Measurements from ENCODE around the gene MRPS31.

The MRPS31 gene

DNA sequence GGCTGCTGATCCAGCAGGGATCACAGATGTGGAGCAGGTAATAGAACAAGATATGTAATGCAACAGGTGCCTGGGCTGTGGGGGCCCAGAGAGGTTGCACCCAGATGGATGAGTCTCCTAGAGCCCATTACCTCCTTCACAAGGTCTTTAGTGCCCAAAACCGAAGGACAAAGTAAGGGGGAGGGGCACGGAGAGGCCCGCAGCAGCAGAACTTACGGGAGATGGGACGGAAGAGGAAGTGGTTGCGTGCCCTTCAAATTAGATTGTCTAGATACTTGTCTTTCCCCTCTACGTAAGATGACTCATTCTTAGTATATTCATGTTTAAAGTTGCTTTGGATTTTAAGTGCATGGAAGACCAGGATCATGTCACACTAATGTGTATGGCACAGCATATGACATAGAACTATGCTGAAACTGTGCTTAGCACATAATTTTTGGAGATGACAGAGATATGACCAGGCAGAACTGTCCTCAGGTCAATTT is 5.7 kb upstream of the MRPS31 start:
- no peak for TF ChIP-seq CTCF (IDR thresholded peaks at IDR 0.05; ENCODE audit: control extremely low read depth, extremely low read depth, low read depth, missing control alignments)
- DNase-seq (ENCODE audit: extremely low spot score) = no peak
- ChIA-PET POLR2A (no interaction called here), CTCF (interaction anchor here (0.7 to 5.2 kb wide), 32 partner anchors 10 to 1093 kb away, joined by 3 to 63 read pairs (median 6); partner anchors contain the start of gene SLC25A15)

DNA sequence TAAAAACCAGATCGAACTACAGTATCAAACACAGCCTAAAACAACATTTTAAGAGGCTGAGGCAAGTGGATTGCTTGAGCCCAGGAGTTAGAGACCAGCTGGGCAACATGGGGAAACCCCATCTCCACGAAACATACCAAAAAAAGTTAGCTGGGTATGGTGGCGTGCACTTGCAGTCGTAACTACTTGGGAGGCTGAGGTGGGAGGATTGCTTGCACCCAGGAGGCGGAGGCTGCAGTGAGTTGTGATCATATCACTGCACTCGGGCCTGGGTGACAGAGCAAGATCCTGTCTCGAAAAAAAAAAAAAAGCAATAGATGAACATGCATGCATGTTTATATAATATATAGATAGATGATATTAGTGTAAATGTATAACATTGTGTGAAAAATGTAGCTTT is 5.2 kb upstream of the MRPS31 start:
- ChIA-PET CTCF (interaction anchor here (0.7 to 5.2 kb wide), 12 partner anchors 12 to 1093 kb away, joined by 3 to 63 read pairs (median 6); partner anchors contain the start of gene SLC25A15), POLR2A (no interaction called here)
- TF ChIP-seq CTCF (IDR thresholded peaks at IDR 0.05; ENCODE audit: control extremely low read depth, extremely low read depth, low read depth, missing control alignments) = no peak
- DNase-seq (ENCODE audit: extremely low spot score) = no peak

DNA sequence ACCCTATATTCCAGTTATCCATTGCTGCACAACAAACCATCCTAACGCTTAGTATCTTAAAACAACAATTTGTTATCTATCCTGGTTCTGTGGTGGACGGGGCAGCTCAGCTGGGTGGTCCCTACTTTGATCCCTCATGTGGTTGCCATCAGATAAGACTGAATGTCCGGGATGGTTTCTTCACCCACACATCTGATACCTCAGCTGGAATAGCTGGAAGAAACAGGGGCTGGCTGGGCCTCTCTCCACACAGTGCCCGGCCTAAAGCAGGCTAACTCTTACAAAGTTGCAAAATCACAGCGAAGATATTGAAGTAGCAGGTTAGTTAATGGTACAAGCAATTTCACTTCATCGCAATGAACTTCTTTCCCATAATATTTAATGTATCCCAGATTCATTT is 3.7 kb upstream of the MRPS31 start:
- ChIA-PET POLR2A (no interaction called here), CTCF (interaction anchor here (1.3 to 1.6 kb wide), 3 partner anchors 8 to 15 kb away, joined by 3 to 4 read pairs (median 4); partner anchors contain the start of gene SLC25A15)
- no peak for TF ChIP-seq CTCF (IDR thresholded peaks at IDR 0.05; ENCODE audit: control extremely low read depth, extremely low read depth, low read depth, missing control alignments)
- DNase-seq (ENCODE audit: extremely low spot score) = no peak

DNA sequence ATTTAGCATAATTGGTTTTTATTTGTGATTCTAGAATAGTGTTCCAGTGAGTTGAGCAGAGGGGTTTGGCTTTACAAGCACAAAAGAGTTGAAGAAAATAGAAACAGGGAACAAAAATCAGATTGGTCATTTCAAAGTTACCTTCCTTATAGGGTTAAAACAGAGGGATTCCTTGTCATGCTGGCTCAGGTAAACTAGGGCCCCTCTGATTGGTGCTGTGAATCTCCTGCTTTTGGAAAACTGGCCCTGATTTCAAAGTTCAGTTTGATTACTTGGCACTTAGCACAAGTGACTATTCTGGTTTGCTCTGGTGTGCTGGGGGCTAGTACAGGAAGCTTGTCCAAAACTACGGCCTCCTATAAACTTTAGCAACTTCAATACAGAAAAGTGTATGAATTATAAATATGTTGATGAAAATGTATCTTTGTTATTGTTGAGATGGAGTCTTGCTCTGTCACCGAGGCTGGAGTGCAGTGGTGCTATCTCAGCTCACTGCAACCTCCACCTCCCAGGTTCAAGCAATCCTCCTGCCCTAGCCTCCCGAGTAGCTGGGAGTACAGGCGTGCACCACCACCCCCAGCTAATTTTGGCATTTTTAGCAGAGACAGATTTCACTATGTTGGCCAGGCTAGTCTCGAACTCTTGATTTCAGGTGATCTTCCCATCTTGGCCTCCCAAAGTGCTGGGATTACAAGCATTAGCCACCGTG is 1.9 kb upstream of the MRPS31 start:
- DNase-seq (ENCODE audit: extremely low spot score) = no peak
- TF ChIP-seq CTCF (IDR thresholded peaks at IDR 0.05; ENCODE audit: control extremely low read depth, extremely low read depth, low read depth, missing control alignments) = no peak
- CTCF ChIA-PET = no interaction called here
- POLR2A ChIA-PET = no interaction called here

DNA sequence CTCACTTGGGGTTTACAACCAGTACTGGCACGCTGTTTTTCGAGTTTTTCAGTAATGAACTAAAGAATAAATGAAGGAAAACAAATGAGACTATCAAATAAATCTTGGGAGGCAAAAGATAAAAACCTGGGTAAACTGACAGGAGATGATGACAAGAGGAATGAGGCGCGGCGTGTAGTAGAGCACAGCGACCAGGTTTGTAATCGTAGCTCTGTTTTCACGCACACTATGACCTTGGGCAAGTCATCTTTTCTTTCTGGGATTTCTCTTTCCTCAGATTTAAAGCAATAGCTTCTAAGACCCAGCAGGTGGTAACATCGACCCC is 419 bp downstream of the MRPS31 start:
- ChIA-PET CTCF (interaction anchor here (0.6 to 1.1 kb wide), 2 partner anchors 44 to 102 kb away, joined by 3 read pairs; no protein-coding TSS in a partner anchor), POLR2A (no interaction called here)
- no peak for DNase-seq (ENCODE audit: extremely low spot score)
- no peak for TF ChIP-seq CTCF (IDR thresholded peaks at IDR 0.05; ENCODE audit: control extremely low read depth, extremely low read depth, low read depth, missing control alignments)

GRCh38 chr13:40769970-40770369 is 1.0 kb downstream of the MRPS31 start:
- TF ChIP-seq CTCF (IDR thresholded peaks at IDR 0.05; ENCODE audit: control extremely low read depth, extremely low read depth, low read depth, missing control alignments) = no peak
- no peak for DNase-seq (ENCODE audit: extremely low spot score)
- ChIA-PET POLR2A (no interaction called here), CTCF (interaction anchor here (1.1 kb wide), 1 partner anchor 45 kb away, joined by 3 read pairs; no protein-coding TSS in a partner anchor)

Measured in GM10248 (cell line).